ENCODE data around the gene SPTAN1.

Gene SPTAN1

DNA sequence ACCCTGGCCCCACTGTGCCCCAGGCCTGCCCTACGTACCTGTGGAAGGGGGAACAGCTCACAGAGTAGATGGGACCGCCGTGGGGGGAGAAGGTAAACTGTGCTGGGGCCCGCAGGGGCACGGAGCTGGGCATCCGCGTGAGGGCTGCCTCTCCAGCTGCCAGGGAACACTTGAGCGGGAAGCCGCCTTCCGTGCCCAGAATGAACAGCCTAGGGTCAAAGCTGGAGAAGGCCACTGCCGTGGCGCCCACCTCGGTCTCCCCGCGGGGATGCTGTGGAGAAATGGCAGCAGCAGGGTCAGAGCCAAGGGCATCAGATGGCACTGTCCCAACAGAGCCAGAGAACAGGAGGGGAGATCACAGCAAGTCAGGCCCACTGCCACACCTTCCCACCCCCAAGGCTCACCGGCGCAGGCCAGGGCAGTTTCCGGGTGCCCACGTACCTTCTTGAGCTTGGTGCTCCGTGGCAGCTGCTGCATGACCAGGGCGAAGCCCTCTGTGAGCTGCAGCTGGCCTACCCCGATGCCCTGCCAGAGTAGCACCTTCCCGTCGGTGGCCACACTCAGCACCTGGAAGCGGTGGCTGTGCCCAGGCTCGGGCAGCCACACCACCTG lies 82.4 kb downstream of the SPTAN1 start:
- DNase-seq (ENCODE audit: low read depth): no peak
- TF ChIP-seq, protein P1, sequence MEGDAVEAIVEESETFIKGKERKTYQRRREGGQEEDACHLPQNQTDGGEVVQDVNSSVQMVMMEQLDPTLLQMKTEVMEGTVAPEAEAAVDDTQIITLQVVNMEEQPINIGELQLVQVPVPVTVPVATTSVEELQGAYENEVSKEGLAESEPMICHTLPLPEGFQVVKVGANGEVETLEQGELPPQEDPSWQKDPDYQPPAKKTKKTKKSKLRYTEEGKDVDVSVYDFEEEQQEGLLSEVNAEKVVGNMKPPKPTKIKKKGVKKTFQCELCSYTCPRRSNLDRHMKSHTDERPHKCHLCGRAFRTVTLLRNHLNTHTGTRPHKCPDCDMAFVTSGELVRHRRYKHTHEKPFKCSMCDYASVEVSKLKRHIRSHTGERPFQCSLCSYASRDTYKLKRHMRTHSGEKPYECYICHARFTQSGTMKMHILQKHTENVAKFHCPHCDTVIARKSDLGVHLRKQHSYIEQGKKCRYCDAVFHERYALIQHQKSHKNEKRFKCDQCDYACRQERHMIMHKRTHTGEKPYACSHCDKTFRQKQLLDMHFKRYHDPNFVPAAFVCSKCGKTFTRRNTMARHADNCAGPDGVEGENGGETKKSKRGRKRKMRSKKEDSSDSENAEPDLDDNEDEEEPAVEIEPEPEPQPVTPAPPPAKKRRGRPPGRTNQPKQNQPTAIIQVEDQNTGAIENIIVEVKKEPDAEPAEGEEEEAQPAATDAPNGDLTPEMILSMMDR (IDR thresholded peaks at IDR 0.05; ENCODE audit: insufficient read depth, low read depth, low read length, missing control alignments): no peak
- no peak overlapping the region for H3K4me3 ChIP-seq (ENCODE audit: low read length)

DNA sequence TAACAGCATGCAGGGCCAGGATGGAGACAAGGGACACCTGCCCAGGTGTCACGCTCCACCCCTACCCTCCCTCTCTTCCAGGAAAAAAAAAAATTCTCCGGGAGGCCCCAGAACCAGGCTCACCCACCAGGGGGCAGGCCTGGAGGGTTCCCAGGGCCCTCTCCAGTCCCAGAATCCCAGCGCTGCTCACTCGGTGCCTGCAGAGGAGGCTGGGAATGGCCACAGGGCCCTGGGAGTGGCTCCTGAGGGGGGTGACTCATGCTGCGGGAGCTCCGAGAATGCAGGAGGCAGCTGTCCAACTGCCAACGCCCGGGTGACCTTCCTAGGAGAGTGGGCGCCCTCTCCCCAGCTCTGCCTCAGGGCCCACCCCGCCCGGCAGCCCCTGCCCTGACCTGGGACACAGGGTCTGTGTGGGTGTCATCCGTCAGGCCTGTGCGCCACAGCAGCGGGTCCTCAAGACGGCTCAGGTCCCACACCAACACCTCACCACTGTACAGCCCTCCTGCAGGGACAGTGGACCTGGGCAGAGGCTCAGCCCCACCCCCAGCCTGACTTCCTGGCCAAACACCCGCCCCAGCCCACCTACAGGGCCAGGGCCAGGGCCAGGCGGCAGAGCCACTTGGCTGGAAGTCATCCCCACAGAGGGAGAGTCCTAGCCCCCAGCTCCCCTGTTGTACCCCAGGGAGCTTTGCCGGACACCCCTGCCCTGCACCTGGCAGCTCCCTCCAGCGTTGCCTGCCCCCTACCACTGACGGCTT lies 83.1 kb downstream of the SPTAN1 start:
- H3K4me3 ChIP-seq (ENCODE audit: low read length): no peak overlapping the region
- TF ChIP-seq, protein P1 (IDR thresholded peaks at IDR 0.05; ENCODE audit: insufficient read depth, low read depth, low read length, missing control alignments): peak; percentile 83
- DNase-seq (ENCODE audit: low read depth): peak; percentile 97

DNA sequence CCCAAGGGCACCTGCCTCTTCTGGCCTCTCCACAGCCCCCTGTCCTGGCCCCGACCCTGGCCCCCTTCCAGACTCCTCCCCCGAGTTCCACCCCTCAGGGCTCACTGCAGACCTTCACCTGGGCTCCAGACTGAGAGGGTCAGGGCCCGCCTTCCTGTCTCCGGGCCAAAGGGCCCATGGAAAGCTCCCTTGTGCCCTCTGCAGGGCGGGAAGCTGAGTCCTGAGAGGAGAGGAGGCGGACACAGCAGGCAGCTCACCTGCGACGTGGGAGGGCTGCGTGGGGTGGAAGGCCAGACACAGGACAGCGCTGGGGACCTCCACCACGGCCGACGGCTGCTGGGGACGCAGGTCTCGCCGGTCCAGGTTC lies 83.6 kb downstream of the SPTAN1 start:
- TF ChIP-seq, protein P1 (IDR thresholded peaks at IDR 0.05; ENCODE audit: insufficient read depth, low read depth, low read length, missing control alignments): peak; percentile 30
- no peak overlapping the region for H3K4me3 ChIP-seq (ENCODE audit: low read length)
- peak; percentile 22 for DNase-seq (ENCODE audit: low read depth)

DNA sequence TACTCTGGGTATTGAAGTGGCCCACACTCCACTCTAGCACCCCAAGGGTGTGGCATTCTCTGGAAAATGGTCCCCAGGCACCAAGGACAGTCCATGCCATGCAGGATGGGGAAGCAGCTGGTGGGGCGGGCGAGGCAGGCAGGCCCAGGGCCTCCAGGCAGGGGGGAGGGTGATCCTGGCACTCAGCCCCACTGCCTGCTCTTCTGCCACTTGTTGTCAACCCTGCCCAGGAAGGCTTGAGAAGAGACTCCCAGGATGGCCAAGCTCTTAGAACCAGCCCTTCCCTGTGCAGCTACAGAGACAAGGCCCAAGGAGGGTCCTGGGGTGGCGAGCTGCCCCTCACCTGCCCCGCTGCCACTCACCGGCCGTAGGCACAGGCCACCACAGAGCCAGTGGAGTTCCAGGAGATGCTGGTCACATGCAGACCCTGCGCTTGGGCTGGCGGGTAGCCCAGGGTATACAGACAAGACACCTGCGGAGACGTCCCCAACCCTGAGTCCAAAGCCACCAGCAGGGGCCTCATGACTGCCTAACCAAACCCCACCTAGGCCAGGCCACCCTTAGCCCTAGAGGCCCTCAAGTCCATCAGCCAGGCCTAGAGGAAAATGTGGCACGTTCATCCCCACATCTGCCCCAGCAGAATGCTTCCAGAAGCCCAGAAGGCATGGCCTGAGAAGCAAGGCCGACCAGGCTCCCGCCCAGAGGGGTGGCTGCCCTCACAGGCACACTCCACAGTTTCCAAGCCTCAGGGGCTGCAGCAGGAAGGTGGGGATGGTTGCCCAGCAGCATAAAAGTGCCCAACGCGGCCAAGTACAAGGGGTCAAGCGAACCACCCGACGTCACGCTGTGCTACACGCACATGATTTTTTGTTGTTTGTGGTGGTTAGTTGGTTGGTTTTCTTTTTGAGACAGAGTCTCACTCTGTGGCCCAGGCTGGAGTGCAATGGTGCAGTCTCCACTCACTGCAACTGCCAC lies 84.5 kb downstream of the SPTAN1 start:
- H3K4me3 ChIP-seq (ENCODE audit: low read length): no peak overlapping the region
- TF ChIP-seq, protein P1 (IDR thresholded peaks at IDR 0.05; ENCODE audit: insufficient read depth, low read depth, low read length, missing control alignments): no peak
- DNase-seq (ENCODE audit: low read depth): no peak

DNA sequence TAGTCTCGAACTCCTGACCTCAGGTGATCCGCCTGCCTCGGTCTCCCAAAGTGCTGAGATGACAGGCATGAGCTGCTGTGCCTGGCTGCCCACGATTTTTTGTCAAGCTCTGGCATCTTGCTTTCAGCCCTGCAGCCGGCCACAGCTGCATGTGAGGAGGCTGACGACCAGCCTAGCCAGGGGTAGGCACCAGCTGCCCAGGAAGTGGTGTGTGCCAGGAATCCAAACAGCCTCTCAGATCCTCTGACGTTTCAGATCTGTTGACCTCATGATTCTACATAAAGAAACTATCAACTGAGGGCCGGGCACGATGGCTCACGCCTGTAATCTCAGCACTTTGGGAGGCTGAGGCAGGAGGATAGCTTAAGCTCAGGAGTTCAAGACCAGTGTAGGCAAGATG lies 85.3 kb downstream of the SPTAN1 start:
- no peak overlapping the region for H3K4me3 ChIP-seq (ENCODE audit: low read length)
- DNase-seq (ENCODE audit: low read depth): no peak
- TF ChIP-seq, protein P1 (IDR thresholded peaks at IDR 0.05; ENCODE audit: insufficient read depth, low read depth, low read length, missing control alignments): no peak

DNA sequence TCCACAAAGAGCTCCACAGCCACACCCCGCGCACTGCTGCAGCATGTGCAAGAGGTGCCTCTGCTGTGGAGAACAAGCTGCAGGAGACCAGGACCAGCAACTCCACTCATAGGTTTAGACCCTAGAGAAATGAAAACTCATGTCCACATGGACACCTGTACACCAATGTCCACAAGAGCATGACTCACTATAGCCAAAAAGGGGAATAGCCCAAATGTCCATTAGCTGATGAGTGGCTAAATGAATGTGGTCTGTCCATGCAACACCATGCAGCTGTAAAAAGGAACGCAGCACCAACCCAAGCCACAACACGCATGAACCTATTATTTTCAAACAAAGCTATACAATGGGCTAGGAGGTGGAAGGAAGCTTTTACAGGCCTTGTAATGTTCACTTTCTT lies 86.2 kb downstream of the SPTAN1 start:
- no peak overlapping the region for H3K4me3 ChIP-seq (ENCODE audit: low read length)
- TF ChIP-seq, protein P1 (IDR thresholded peaks at IDR 0.05; ENCODE audit: insufficient read depth, low read depth, low read length, missing control alignments): no peak
- no peak for DNase-seq (ENCODE audit: low read depth)

Data from epithelial cell of esophagus (primary cell).